Small intestine (tissue), 7 donors: ENCODE measurements around the gene STK17B. TPM values are rescaled to one million over a fixed set of nuclear protein-coding genes. Genes with fewer than 3 reads are reported as not detected.
A peak's percentile ranks its signal among the peaks of the same experiment; 100 is the strongest.

Experiments used
- DNase-seq, 2 donors: peaks; one replicate each; pipeline versions ENCODE4 v3.0.0 to v3.0.0-alpha.2; 2013
- FAIRE-seq: peaks from 2 replicates; lab custom pipeline; 2012; peaks lifted over from hg19 to GRCh38; lab: Jason Lieb, UNC
- H3K27ac ChIP-seq, 3 donors: one replicate each; pipeline ENCODE4 v1.5.1; 2013; ENCODE audit warnings: low read length in 2 of 3, mild to moderate bottlenecking in 2 of 3, control low read depth in 1 of 3, inconsistent platforms in 1 of 3, low read depth in 1 of 3, moderate library complexity in 1 of 3
- H3K27me3 ChIP-seq, 3 donors: one replicate each; pipeline ENCODE4 v1.6.1; 2013; ENCODE audit warnings: low read length in 3 of 3, inconsistent platforms in 1 of 3; ENCODE audit not compliant: control insufficient read depth in 3 of 3, insufficient read depth in 3 of 3
- H3K36me3 ChIP-seq, 3 donors: one replicate each; pipeline ENCODE4 v1.6.1; 2013; ENCODE audit warnings: low read length in 3 of 3, inconsistent platforms in 1 of 3, low read depth in 1 of 3, mild to moderate bottlenecking in 1 of 3, moderate library complexity in 1 of 3; ENCODE audit not compliant: control insufficient read depth in 3 of 3, insufficient read depth in 2 of 3
- H3K4me1 ChIP-seq, 3 donors: one replicate each; pipeline ENCODE4 v1.6.1; 2013; ENCODE audit warnings: low read length in 2 of 3, inconsistent platforms in 1 of 3, low read depth in 1 of 3, mild to moderate bottlenecking in 1 of 3, moderate library complexity in 1 of 3; ENCODE audit not compliant: control insufficient read depth in 3 of 3, insufficient read depth in 2 of 3
- H3K4me3 ChIP-seq, 3 donors: one replicate each; pipeline ENCODE4 v1.5.1; 2013; ENCODE audit warnings: low read length in 3 of 3, control low read depth in 1 of 3, inconsistent platforms in 1 of 3, low read depth in 1 of 3, mild to moderate bottlenecking in 1 of 3, moderate library complexity in 1 of 3
- H3K9me3 ChIP-seq, 2 donors: one replicate each; pipeline ENCODE4 v1.6.1; 2013; ENCODE audit warnings: low read depth in 1 of 2, low read length in 1 of 2; ENCODE audit not compliant: control insufficient read depth in 2 of 2, insufficient read depth in 1 of 2
- WGBS, 3 donors: extraction: QIAGEN DNeasy Blood & Tissue Kit; methylation state at CpG; one replicate each; pipeline ENCODE4 v1.1.7; 2013; 5-methylcytosine and 5-hydroxymethylcytosine counted together
- polyA plus RNA-seq, 4 donors: library from polyadenylated mRNA; stranded (reverse) in 3 of 4; unstranded in 1 of 4; fragments of 200-250 nt in 3 of 4; fragments of 120-200 nt in 1 of 4; gene quantifications; one replicate each; pipeline versions ENCODE4 v1.2.1 to v1.2.3, GENCODE V29; 2013
- donor health status: healthy with polysubstance abuse.
- donor health status: control.
- donor health status: control.
- donor health status: Bipolar disorder and iron deficiency.
- donor health status: healthy.

Gene STK17B
- polyA plus RNA-seq, 4 donors: 6.7 to 27.7 (median 19.2) TPM

GRCh38 chr2:196144513-196145126 is 26.8 kb downstream of the STK17B start:
- Histone ChIP-seq H3K9me3 (peaks cover 0 to 4% of the 10 kb centered on the region in 2 donors), H3K4me1 (no peaks in the 10 kb centered on the region), H3K4me3 (no peak overlapping the region), H3K36me3 (peaks cover 3 to 20% (median 7%) of the 10 kb centered on the region in 3 donors), H3K27ac (no peak overlapping the region), H3K27me3 (no peaks in the 10 kb centered on the region)
- 73 to 83% (median 79%) methylated on average over 5 of the region's 5 CpGs for WGBS, 3 donors
- DNase-seq (no peak), FAIRE-seq (no peak)

GRCh38 chr2:196143730-196144131 is 27.6 kb downstream of the STK17B start:
- peaks cover 4 to 24% (median 8%) of the 10 kb centered on the region in 3 donors for H3K36me3 ChIP-seq
- 91 to 93% (median 92%) methylated on average over 4 of the region's 4 CpGs for WGBS, 3 donors
- FAIRE-seq (no peak), DNase-seq (no peak)
- H3K27ac ChIP-seq: no peak overlapping the region
- H3K27me3 ChIP-seq: no peaks in the 10 kb centered on the region
- no peak overlapping the region for H3K4me3 ChIP-seq
- no peaks in the 10 kb centered on the region for H3K4me1 ChIP-seq
- H3K9me3 ChIP-seq: peaks cover 0 to 8% of the 10 kb centered on the region in 2 donors

GRCh38 chr2:196142825-196143224 is 28.6 kb downstream of the STK17B start:
- Histone ChIP-seq H3K4me1 (no peaks in the 10 kb centered on the region), H3K27ac (no peak overlapping the region), H3K36me3 (peaks cover 7 to 28% (median 11%) of the 10 kb centered on the region in 3 donors), H3K27me3 (no peaks in the 10 kb centered on the region), H3K9me3 (peaks cover 0 to 11% of the 10 kb centered on the region in 2 donors), H3K4me3 (no peak overlapping the region)
- FAIRE-seq (no peak), DNase-seq (no peak)
- 67 to 89% (median 81%) methylated on average over 1 of the region's 1 CpG for WGBS, 3 donors

GRCh38 chr2:196140213-196140612 is 31.2 kb downstream of the STK17B start:
- FAIRE-seq (no peak), DNase-seq (no peak)
- Histone ChIP-seq H3K27ac (no peak overlapping the region), H3K4me3 (no peak overlapping the region), H3K9me3 (peaks cover 0 to 18% of the 10 kb centered on the region in 2 donors), H3K27me3 (no peaks in the 10 kb centered on the region), H3K4me1 (no peaks in the 10 kb centered on the region), H3K36me3 (peaks cover 9 to 28% (median 16%) of the 10 kb centered on the region in 3 donors)

DNA sequence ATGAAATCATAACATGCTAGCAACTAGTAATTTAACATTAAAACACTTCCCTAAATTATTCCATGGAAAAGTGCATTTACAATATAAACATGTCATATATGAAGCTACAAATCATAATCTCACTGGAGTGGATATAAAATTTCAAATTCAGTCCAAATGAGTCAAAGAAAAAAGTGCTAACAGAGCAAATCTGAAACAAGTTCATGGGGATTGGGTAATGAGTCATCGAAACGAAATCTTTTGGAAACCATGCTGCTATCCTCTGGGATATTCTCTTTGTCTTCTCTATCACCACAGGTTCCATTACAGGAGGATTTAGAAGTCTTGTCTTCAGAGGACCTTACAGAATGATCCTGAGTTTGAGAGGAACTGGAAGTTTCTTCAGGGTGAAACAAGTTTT is 34.1 kb downstream of the STK17B start:
- H3K27me3 ChIP-seq: no peaks in the 10 kb centered on the region
- FAIRE-seq (no peak), DNase-seq (no peak)
- peaks cover 0 to 31% of the 10 kb centered on the region in 2 donors for H3K9me3 ChIP-seq
- no peak overlapping the region for H3K4me3 ChIP-seq
- H3K4me1 ChIP-seq: no peaks in the 10 kb centered on the region
- no peak overlapping the region for H3K27ac ChIP-seq
- WGBS, 3 donors: 92 to 98% (median 94%) methylated on average over 2 of the region's 2 CpGs
- peaks cover 9 to 29% (median 12%) of the 10 kb centered on the region in 3 donors for H3K36me3 ChIP-seq

- no peak for FAIRE-seq
- no peak overlapping the region for H3K27ac ChIP-seq
- peaks cover 9 to 21% (median 12%) of the 10 kb centered on the region in 3 donors for H3K36me3 ChIP-seq
- H3K4me3 ChIP-seq: no peak overlapping the region
- no peaks in the 10 kb centered on the region for H3K4me1 ChIP-seq
- WGBS, 3 donors: 93 to 95% (median 94%) methylated on average over 7 of the region's 7 CpGs
- peaks cover 0 to 43% of the 10 kb centered on the region in 2 donors for H3K9me3 ChIP-seq
- no peaks in the 10 kb centered on the region for H3K27me3 ChIP-seq
- no peak for DNase-seq
These were observed 35.2 kb downstream of the STK17B start for GRCh38 chr2:196136151-196136550.

- Histone ChIP-seq H3K36me3 (peaks cover 0 to 8% (median 4%) of the 10 kb centered on the region in 3 donors), H3K4me1 (no peaks in the 10 kb centered on the region), H3K4me3 (no peak overlapping the region), H3K27me3 (peaks cover 0 to 2% (median 0%) of the 10 kb centered on the region in 3 donors), H3K9me3 (peaks cover 5 to 62% of the 10 kb centered on the region in 2 donors), H3K27ac (no peak overlapping the region)
- WGBS, 3 donors: 76 to 84% (median 81%) methylated on average over 5 of the region's 5 CpGs
- FAIRE-seq: no peak
- no peak for DNase-seq
These were observed 39.1 kb downstream of the STK17B start for GRCh38 chr2:196131949-196132925.

DNA sequence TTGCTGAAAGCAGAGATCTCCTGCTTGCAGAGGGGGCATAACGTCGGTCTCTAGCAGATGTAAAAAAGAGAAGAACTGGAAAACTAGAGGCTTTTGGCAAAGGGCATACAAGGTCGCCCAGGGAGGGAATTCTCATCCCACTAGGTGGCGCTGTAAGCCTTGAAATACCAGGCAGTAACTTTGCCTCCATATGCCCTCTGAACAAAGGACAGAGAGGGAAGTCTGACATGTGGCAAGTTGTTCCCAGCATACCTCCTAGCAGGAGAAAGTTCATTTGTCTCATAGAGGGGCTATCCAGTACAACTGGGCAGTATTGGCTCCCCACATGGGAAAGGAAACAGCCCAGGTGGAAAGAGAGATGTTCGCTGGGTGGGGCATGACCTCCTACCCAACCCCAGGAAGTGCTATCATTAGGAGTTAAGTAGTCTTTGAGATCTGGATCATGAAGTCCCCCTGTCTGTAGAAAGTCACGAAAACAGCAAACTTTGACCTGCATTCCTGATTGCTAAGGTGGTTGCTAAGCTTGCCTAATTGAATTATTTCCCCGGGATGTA is 39.9 kb downstream of the STK17B start:
- 67 to 79% (median 72%) methylated on average over 7 of the region's 7 CpGs for WGBS, 3 donors
- Histone ChIP-seq H3K4me1 (no peaks in the 10 kb centered on the region), H3K4me3 (no peak overlapping the region), H3K36me3 (peaks cover 0 to 8% (median 3%) of the 10 kb centered on the region in 3 donors), H3K27ac (no peak overlapping the region), H3K9me3 (peaks cover 5 to 63% of the 10 kb centered on the region in 2 donors), H3K27me3 (peaks cover 0 to 2% (median 0%) of the 10 kb centered on the region in 3 donors)
- peak in 1 of 2 donors; percentile 55 for DNase-seq
- no peak for FAIRE-seq
